Activated T-helper 2 cell treated with anti-CD3 and anti-CD28 coated beads, Interferon-gamma antibody, Interleukin-2, Interleukin-4, amounts not matched to agents 10 μg/mL and 5 μg/mL and 100 μg/mL, durations not matched to agents 14 hours and 24 hours and 36 hours (primary cell): ENCODE measurements around the gene UCKL1. TPM values are rescaled to one million over a fixed set of nuclear protein-coding genes. Genes with fewer than 3 reads are reported as not detected.

Experiments
- DNase-seq: peaks from one replicate; pipeline ENCODE4 v3.0.0; 2021; ENCODE audit warnings: low spot score
- H3K27ac Mint-ChIP-seq: one replicate; pipeline ENCODE4 v1.8.0; 2021; ENCODE audit warnings: mixed read lengths
- H3K27me3 Mint-ChIP-seq: one replicate; pipeline ENCODE4 v1.8.0; 2021; ENCODE audit warnings: low read depth, mixed read lengths
- H3K36me3 Mint-ChIP-seq: one replicate; pipeline ENCODE4 v1.8.0; 2021; ENCODE audit warnings: low read depth, mixed read lengths
- H3K4me1 Mint-ChIP-seq: one replicate; pipeline ENCODE4 v1.8.0; 2021; ENCODE audit warnings: low read depth, mixed read lengths
- H3K4me3 Mint-ChIP-seq: one replicate; pipeline ENCODE4 v1.8.0; 2021; ENCODE audit warnings: low read depth, mild to moderate bottlenecking, moderate library complexity, mixed read lengths
- H3K9me3 Mint-ChIP-seq: one replicate; pipeline ENCODE4 v1.8.0; 2021; ENCODE audit warnings: mixed read lengths
- intact Hi-C: fragments of 100-400 bp; cut with micrococcal nuclease; formaldehyde crosslinking; loops from one replicate; pipeline ENCODE4 v1.15.1; 2023
- total RNA-seq: library from RNA; stranded (reverse); gene quantifications from 2 replicates; pipeline ENCODE4 v1.2.3, GENCODE V29; 2022

UCKL1 gene
- total RNA-seq, 1 donor from 2014 or later: 48.7 TPM

GRCh38 chr20:63908008-63908682, 48.1 kb downstream of the UCKL1 start:
- H3K27ac Mint-ChIP-seq: no peak overlapping the region
- no peaks in the 10 kb centered on the region for H3K27me3 Mint-ChIP-seq
- H3K4me1 Mint-ChIP-seq: peaks cover 26% of the 10 kb centered on the region

GRCh38 chr20:63903796-63904561, 52.2 kb downstream of the UCKL1 start:
- Mint-ChIP-seq H3K9me3 (no peaks in the 10 kb centered on the region), H3K27me3 (no peaks in the 10 kb centered on the region), H3K4me1 (peaks cover 28% of the 10 kb centered on the region), H3K27ac (no peak overlapping the region), H3K36me3 (peaks cover 26% of the 10 kb centered on the region), H3K4me3 (no peak overlapping the region)
- intact Hi-C loops: no loop called here
- no peak for DNase-seq

More at GRCh38 chr20:63908008-63908682, 48.1 kb downstream of the UCKL1 start:
- no peaks in the 10 kb centered on the region for H3K9me3 Mint-ChIP-seq
- H3K36me3 Mint-ChIP-seq: peaks cover 14% of the 10 kb centered on the region
- no peak overlapping the region for H3K4me3 Mint-ChIP-seq
- no peak for DNase-seq
- intact Hi-C loops: no loop called here

GRCh38 chr20:63900413-63900812, 55.8 kb downstream of the UCKL1 start:
- Mint-ChIP-seq H3K9me3 (no peaks in the 10 kb centered on the region), H3K27ac (no peak overlapping the region), H3K4me1 (peaks cover 50% of the 10 kb centered on the region), H3K36me3 (peaks cover 52% of the 10 kb centered on the region), H3K4me3 (no peak overlapping the region), H3K27me3 (no peaks in the 10 kb centered on the region)
- DNase-seq: no peak
- intact Hi-C loops: no loop called here

GRCh38 chr20:63898882-63899558, 57.2 kb downstream of the UCKL1 start:
- H3K4me3 Mint-ChIP-seq: no peak overlapping the region
- intact Hi-C loops: loop anchor here (10.0 kb wide), 1 partner anchor 136 kb away; the partner anchor contains the start of gene C20orf204
- no peak for DNase-seq
- H3K36me3 Mint-ChIP-seq: peaks cover 42% of the 10 kb centered on the region
- no peak overlapping the region for H3K27ac Mint-ChIP-seq
- no peaks in the 10 kb centered on the region for H3K27me3 Mint-ChIP-seq
- no peaks in the 10 kb centered on the region for H3K9me3 Mint-ChIP-seq
- peaks cover 50% of the 10 kb centered on the region for H3K4me1 Mint-ChIP-seq

- intact Hi-C loops: loop anchor here (10.0 kb wide), 1 partner anchor 137 kb away; the partner anchor contains the start of gene C20orf204
- Mint-ChIP-seq H3K27me3 (no peaks in the 10 kb centered on the region), H3K27ac (peak overlapping the region; percentile 1), H3K4me1 (peaks cover 49% of the 10 kb centered on the region), H3K4me3 (peak overlapping the region; percentile 75), H3K36me3 (peaks cover 41% of the 10 kb centered on the region), H3K9me3 (no peaks in the 10 kb centered on the region)
- DNase-seq: no peak
These were observed 58.1 kb downstream of the UCKL1 start for GRCh38 chr20:63897978-63898561.

GRCh38 chr20:63896264-63897105, 59.7 kb downstream of the UCKL1 start:
- H3K27me3 Mint-ChIP-seq: no peaks in the 10 kb centered on the region
- DNase-seq: no peak
- no peaks in the 10 kb centered on the region for H3K9me3 Mint-ChIP-seq
- H3K4me3 Mint-ChIP-seq: peak overlapping the region; percentile 97
- intact Hi-C loops: loop anchor here (1.0 to 10.0 kb wide), 2 partner anchors 81 to 138 kb away; partner anchors contain the start of gene C20orf204
- H3K4me1 Mint-ChIP-seq: peaks cover 41% of the 10 kb centered on the region
- H3K36me3 Mint-ChIP-seq: peaks cover 33% of the 10 kb centered on the region
- peak overlapping the region; percentile 94 for H3K27ac Mint-ChIP-seq

- Mint-ChIP-seq H3K36me3 (peaks cover 29% of the 10 kb centered on the region), H3K27me3 (no peaks in the 10 kb centered on the region), H3K4me1 (peaks cover 36% of the 10 kb centered on the region), H3K27ac (peak overlapping the region; percentile 94), H3K9me3 (no peaks in the 10 kb centered on the region), H3K4me3 (peak overlapping the region; percentile 97)
- intact Hi-C loops: loop anchor here (1.0 to 10.0 kb wide), 3 partner anchors 31 to 139 kb away; partner anchors contain the start of genes C20orf204 and TPD52L2
- no peak for DNase-seq
These were observed 60.3 kb downstream of the UCKL1 start for GRCh38 chr20:63895952-63896263.

- peaks cover 29% of the 10 kb centered on the region for H3K36me3 Mint-ChIP-seq
These were observed 60.8 kb downstream of the UCKL1 start for GRCh38 chr20:63895202-63895951.

GRCh38 chr20:63894358-63895201, 61.6 kb downstream of the UCKL1 start, which contains the start of gene DNAJC5:
DNAJC5 (plus strand) TSS chr20:63895126; CDS start chr20:63928346, 33,220 bp downstream.
- peak within 1 kb of the TSS; percentile 94 for H3K27ac Mint-ChIP-seq
- H3K4me3 Mint-ChIP-seq: peak within 1 kb of the TSS; percentile 97
- H3K36me3 Mint-ChIP-seq: peaks cover 36% of the 10 kb centered on the region
- intact Hi-C loops: loop anchor here (2.0 to 10.0 kb wide), 2 partner anchors 30 to 140 kb away; partner anchors contain the start of genes C20orf204 and TPD52L2
- no peaks in the 10 kb centered on the region for H3K9me3 Mint-ChIP-seq
- no peaks in the 10 kb centered on the region for H3K27me3 Mint-ChIP-seq
- H3K4me1 Mint-ChIP-seq: peaks cover 36% of the 10 kb centered on the region
- DNase-seq: peak; percentile 95

More at GRCh38 chr20:63895202-63895951, 60.8 kb downstream of the UCKL1 start:
- intact Hi-C loops: loop anchor here (2.0 to 10.0 kb wide), 2 partner anchors 31 to 139 kb away; partner anchors contain the start of genes C20orf204 and TPD52L2
- DNase-seq: no peak
- peak overlapping the region; percentile 94 for H3K27ac Mint-ChIP-seq
- peak overlapping the region; percentile 97 for H3K4me3 Mint-ChIP-seq
- no peaks in the 10 kb centered on the region for H3K9me3 Mint-ChIP-seq
- no peaks in the 10 kb centered on the region for H3K27me3 Mint-ChIP-seq
- H3K4me1 Mint-ChIP-seq: peaks cover 36% of the 10 kb centered on the region

GRCh38 chr20:63893999-63894357, 62.2 kb downstream of the UCKL1 start:
- Mint-ChIP-seq H3K27ac (peak overlapping the region; percentile 58), H3K9me3 (no peaks in the 10 kb centered on the region), H3K27me3 (no peaks in the 10 kb centered on the region), H3K4me1 (peaks cover 33% of the 10 kb centered on the region), H3K4me3 (peak overlapping the region; percentile 83), H3K36me3 (peaks cover 35% of the 10 kb centered on the region)
- intact Hi-C loops: loop anchor here (2.0 to 10.0 kb wide), 2 partner anchors 29 to 141 kb away; partner anchors contain the start of genes C20orf204 and TPD52L2
- DNase-seq: no peak
